ENCODE results near the gene ZNF525.

- TF ChIP-seq CTCF (optimal IDR thresholded peaks at IDR 0.05 in 1 of 3, IDR thresholded peaks at IDR 0.05 in 1 of 3, conservative IDR thresholded peaks at IDR 0.05 in 1 of 3; ENCODE audit: extremely low read depth in 1 of 3, insufficient read depth in 2 of 3, low read length in 3 of 3) (no peak), EZH2 (IDR thresholded peaks at IDR 0.05; ENCODE audit: low read length) (no peak)
These were observed 6.7 kb downstream of the ZNF525 start for GRCh38 chr19:53372196-53372595.

Data from keratinocyte (primary cell).